Body of pancreas (tissue), 4 donors: ENCODE measurements around the gene KYAT1.

ENCODE experiments used
- POLR2A ChIP-seq, 3 donors: fragments of 450-650 bp; IDR thresholded peaks; one replicate each; pipeline ENCODE4 v1.6.1; 2016; ENCODE audit warnings: antibody characterized with exemption in 3 of 3, mild to moderate bottlenecking in 2 of 3
- TF ChIP-seq, protein P1 (sequence below), 7 experiments: fragments of 450-650 bp in 4 of 7; fragments of 200-600 bp in 3 of 7; sonication (generic) in 3 of 7; IDR thresholded peaks; one replicate each; pipeline ENCODE4 v1.5.1; 2016 to 2019; ENCODE audit warnings: antibody characterized with exemption in 7 of 7

DNA sequence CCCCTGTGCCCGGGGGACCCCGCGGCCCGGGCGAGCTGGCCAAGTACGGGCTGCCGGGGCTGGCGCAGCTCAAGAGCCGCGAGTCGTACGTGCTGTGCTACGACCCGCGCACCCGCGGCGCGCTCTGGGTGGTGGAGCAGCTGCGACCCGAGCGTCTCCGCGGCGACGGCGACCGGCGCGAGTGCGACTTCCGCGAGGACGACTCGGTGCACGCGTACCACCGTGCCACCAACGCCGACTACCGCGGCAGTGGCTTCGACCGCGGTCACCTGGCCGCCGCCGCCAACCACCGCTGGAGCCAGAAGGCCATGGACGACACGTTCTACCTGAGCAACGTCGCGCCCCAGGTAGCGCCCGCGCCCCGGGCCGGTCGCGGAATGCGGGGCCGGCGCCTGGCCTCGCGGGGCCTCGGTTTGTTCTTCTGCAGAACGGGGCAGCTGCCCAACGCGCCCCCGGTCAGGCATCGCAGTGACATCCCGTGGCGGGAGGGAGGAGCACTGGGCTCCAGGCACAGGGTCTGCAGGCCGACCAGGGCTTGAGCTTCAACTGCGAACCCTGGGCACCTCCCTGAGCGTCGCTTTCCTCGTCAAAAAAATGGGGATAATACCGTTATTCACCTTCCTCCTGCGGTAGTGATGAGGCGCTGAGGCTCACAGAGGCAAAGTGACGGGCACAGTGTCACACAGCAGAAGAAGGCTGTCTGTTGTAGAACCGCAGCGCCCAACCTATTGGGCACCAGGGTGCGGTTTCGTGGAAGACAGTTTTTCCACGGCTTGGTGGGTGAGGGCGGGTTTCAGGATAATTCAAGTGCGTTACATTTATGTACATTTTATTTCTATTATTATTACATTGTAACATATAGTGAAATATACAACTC lies 62.7 kb downstream of the KYAT1 start:
- TF ChIP-seq, protein P1, sequence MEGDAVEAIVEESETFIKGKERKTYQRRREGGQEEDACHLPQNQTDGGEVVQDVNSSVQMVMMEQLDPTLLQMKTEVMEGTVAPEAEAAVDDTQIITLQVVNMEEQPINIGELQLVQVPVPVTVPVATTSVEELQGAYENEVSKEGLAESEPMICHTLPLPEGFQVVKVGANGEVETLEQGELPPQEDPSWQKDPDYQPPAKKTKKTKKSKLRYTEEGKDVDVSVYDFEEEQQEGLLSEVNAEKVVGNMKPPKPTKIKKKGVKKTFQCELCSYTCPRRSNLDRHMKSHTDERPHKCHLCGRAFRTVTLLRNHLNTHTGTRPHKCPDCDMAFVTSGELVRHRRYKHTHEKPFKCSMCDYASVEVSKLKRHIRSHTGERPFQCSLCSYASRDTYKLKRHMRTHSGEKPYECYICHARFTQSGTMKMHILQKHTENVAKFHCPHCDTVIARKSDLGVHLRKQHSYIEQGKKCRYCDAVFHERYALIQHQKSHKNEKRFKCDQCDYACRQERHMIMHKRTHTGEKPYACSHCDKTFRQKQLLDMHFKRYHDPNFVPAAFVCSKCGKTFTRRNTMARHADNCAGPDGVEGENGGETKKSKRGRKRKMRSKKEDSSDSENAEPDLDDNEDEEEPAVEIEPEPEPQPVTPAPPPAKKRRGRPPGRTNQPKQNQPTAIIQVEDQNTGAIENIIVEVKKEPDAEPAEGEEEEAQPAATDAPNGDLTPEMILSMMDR (IDR thresholded peaks at IDR 0.05): no peak
- TF ChIP-seq POLR2A (IDR thresholded peaks at IDR 0.05): no peak
